ENCODE measurements around the gene UNC50.

Gene UNC50

GRCh38 chr2:98643496-98644100 lies 35.2 kb downstream of the UNC50 start:
- TF ChIP-seq CTCF (IDR thresholded peaks at IDR 0.05; ENCODE audit: borderline replicate concordance, control extremely low read depth, extremely low read depth, insufficient read depth, missing control alignments), result no peak
- in situ Hi-C loops (cut with MboI; ENCODE audit: low sequenced_read_pairs, unreplicated experiment), result loop anchor here (25.0 kb wide), 1 partner anchor 844 kb away; the partner anchor contains the start of gene REV1

GRCh38 chr2:98647636-98648035 lies 39.2 kb downstream of the UNC50 start:
- TF ChIP-seq CTCF (IDR thresholded peaks at IDR 0.05; ENCODE audit: borderline replicate concordance, control extremely low read depth, extremely low read depth, insufficient read depth, missing control alignments), result no peak
- no peak for DNase-seq (ENCODE audit: low spot score)
- in situ Hi-C loops (cut with MboI; ENCODE audit: low sequenced_read_pairs, unreplicated experiment), result loop anchor here (25.0 kb wide), 1 partner anchor 840 kb away; the partner anchor contains the start of gene REV1

More at GRCh38 chr2:98643496-98644100, 35.2 kb downstream of the UNC50 start:
- no peak for DNase-seq (ENCODE audit: low spot score)

DNA sequence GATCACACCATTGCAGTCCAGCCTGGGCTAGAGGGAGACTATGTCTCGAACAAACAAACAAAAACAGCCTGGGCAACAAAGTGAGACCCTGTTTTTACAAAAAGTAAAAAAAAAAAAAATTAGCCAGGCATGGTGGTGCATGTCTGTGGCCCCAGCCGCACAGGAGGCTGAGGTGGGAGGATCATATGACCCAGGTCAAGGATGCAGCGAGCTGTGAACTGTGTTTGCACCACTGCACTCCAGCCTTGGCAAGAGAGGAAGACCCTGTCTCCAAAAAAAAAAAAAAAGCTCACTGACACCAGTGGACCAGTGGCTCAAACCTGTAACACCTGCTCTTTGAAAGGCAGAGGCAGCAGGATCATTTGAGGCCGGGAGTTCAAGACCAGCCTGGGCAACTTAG lies 40.1 kb downstream of the UNC50 start:
- in situ Hi-C loops (cut with MboI; ENCODE audit: low sequenced_read_pairs, unreplicated experiment), result loop anchor here (25.0 kb wide), 1 partner anchor 839 kb away; the partner anchor contains the start of gene REV1
- no peak for TF ChIP-seq CTCF (IDR thresholded peaks at IDR 0.05; ENCODE audit: borderline replicate concordance, control extremely low read depth, extremely low read depth, insufficient read depth, missing control alignments)
- DNase-seq (ENCODE audit: low spot score), result no peak

DNA sequence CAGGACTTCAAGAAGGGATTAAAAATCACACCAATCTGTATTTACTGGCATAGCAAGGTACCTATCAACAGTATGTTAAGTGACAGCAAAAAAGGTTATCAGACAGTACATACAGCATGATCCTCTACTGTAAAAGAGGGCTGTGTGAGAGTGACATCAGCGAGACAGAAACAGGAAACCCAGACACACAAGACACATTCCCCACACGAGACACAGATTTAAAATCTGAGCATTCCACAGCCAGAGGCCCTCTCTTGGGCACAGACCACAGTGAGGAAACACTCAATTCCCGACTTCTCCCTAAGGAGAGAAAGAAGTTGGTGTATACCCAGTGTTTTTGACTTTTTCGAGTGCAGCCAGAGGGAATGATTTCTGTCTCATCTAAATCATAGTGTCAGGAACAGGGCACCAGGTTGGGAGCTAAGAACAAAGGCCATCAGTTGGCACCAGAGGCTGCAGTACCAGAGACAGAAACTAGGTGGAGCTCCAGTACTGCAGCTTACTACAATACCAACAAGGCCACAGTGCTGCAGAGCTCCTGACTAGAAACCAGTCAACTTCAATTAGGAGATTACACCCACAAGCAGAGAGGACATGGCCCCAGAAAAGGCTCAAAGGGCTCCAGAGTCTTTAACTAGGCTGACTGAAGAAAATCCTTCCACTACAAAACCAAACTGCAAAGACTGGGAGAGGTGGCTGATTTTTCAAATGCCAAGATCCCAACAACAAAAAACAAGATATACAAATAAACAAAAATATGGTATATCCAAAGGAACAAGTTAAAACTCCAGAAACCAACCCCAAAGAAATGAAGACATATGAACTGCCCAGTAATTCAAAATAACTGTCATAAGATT lies 41.0 kb downstream of the UNC50 start:
- TF ChIP-seq CTCF (IDR thresholded peaks at IDR 0.05; ENCODE audit: borderline replicate concordance, control extremely low read depth, extremely low read depth, insufficient read depth, missing control alignments), result peak; percentile 94
- peak; percentile 61 for DNase-seq (ENCODE audit: low spot score)
- in situ Hi-C loops (cut with MboI; ENCODE audit: low sequenced_read_pairs, unreplicated experiment), result loop anchor here (25.0 kb wide), 1 partner anchor 838 kb away; the partner anchor contains the start of gene REV1

DNA sequence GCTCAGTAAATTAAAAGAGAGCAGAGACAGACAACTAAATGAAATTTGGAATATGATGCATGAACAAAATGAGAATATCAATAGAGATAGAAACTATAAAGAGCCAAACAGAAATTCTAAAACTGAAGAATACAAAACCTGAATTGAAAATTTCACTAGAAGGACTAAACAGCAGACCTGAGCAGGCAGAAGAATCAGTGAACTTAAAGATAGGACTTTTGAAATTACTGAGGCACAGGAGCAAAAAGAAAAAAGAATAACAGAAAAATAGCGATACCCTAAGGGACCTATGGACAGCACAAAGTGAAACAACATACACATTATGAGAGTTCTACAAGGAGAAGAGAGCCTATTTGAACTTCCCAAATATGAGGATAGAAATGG lies 41.6 kb downstream of the UNC50 start:
- DNase-seq (ENCODE audit: low spot score), result no peak
- in situ Hi-C loops (cut with MboI; ENCODE audit: low sequenced_read_pairs, unreplicated experiment), result loop anchor here (10.0 to 25.0 kb wide), 3 partner anchors 185 to 837 kb away; partner anchors contain the start of gene REV1
- no peak for TF ChIP-seq CTCF (IDR thresholded peaks at IDR 0.05; ENCODE audit: borderline replicate concordance, control extremely low read depth, extremely low read depth, insufficient read depth, missing control alignments)

DNA sequence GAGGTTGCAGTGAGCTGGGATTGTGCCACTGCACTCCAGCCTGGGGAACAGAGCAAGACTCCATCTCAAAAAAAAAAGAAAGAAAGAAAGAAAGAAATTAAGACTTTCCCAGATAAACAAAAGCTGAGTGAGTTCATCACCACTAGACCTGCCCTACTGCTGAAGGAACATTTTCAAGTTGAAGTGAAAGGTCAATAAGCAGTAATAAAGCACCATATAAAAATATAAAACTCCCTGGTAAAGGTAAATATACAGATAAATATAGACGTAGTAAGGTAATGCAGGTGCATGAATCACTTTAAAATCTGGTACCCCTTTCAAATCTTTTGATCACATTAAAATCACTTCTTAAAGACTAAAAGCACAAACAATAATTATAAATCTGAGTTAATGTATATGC lies 42.6 kb downstream of the UNC50 start:
- in situ Hi-C loops (cut with MboI; ENCODE audit: low sequenced_read_pairs, unreplicated experiment), result loop anchor here (10.0 kb wide), 2 partner anchors 184 to 414 kb away; no protein-coding TSS in a partner anchor

More for the DNA sequence above, 42.6 kb downstream of the UNC50 start:
- no peak for TF ChIP-seq CTCF (IDR thresholded peaks at IDR 0.05; ENCODE audit: borderline replicate concordance, control extremely low read depth, extremely low read depth, insufficient read depth, missing control alignments)
- DNase-seq (ENCODE audit: low spot score), result no peak
